H1 (cell line): ENCODE measurements around the gene DAP. TPM values are rescaled to one million over a fixed set of nuclear protein-coding genes. Genes with fewer than 3 reads are reported as not detected.

Experiments
- CTCF ChIA-PET: fragments of 300-600 bp; sonication (Branson Sonifier 250); formaldehyde crosslinking; loops from one replicate; lab custom pipeline; 2021; ENCODE audit not compliant: partially characterized antibody; lab: Charles Lee
- POLR2A ChIA-PET: fragments of 300-600 bp; sonication (Branson Sonifier 250); formaldehyde crosslinking; loops from one replicate; lab custom pipeline; 2021; ENCODE audit warnings: inconsistent platforms; ENCODE audit not compliant: partially characterized antibody; lab: Charles Lee
- DNase-seq, 2 experiments: peaks; one replicate each; pipeline versions ENCODE4 v3.0.0 to v3.0.0-alpha.2; 2010 to 2022; ENCODE audit warnings: low spot score in 2 of 2, low read depth in 1 of 2, mixed read lengths in 1 of 2
- FAIRE-seq: peaks from 2 replicates; lab custom pipeline; 2011; peaks lifted over from hg19 to GRCh38; lab: Jason Lieb, UNC
- H2AFZ ChIP-seq: 2 replicates; pipeline ENCODE4 v1.8.1; 2012; ENCODE audit warnings: low read length, inconsistent platforms
- H2AK5ac ChIP-seq: 2 replicates; pipeline ENCODE4 v1.6.1; 2013; ENCODE audit warnings: low read depth, low read length
- H2BK120ac ChIP-seq: replicated peaks from 2 replicates; pipeline ENCODE3; 2013; ENCODE audit warnings: low read depth, low read length, inconsistent platforms
- H2BK12ac ChIP-seq: 2 replicates; pipeline ENCODE4 v1.6.1; 2013; ENCODE audit warnings: low read depth, low read length
- H2BK15ac ChIP-seq: 2 replicates; pipeline ENCODE4 v1.6.1; 2013; ENCODE audit warnings: low read length
- H2BK20ac ChIP-seq: 2 replicates; pipeline ENCODE4 v1.6.1; 2013; ENCODE audit warnings: low read length
- H2BK5ac ChIP-seq: 2 replicates; pipeline ENCODE4 v1.6.1; 2013; ENCODE audit warnings: low read depth, low read length
- H3K14ac ChIP-seq: 2 replicates; pipeline ENCODE4 v1.6.1; 2013; ENCODE audit warnings: inconsistent platforms; ENCODE audit not compliant: insufficient read length
- H3K18ac ChIP-seq: 2 replicates; pipeline ENCODE4 v1.6.1; 2013; ENCODE audit warnings: low read length; ENCODE audit errors: extremely low read depth
- H3K23ac ChIP-seq: 2 replicates; pipeline ENCODE4 v1.6.1; 2013; ENCODE audit warnings: inconsistent platforms; ENCODE audit not compliant: insufficient read length
- H3K23me2 ChIP-seq: 2 replicates; pipeline ENCODE4 v1.6.1; 2013; ENCODE audit warnings: low read depth, low read length
- H3K27ac ChIP-seq: 2 replicates; pipeline ENCODE4 v1.6.1; 2011; ENCODE audit warnings: low read depth, low read length, inconsistent platforms
- H3K27me3 ChIP-seq, 4 experiments: replicated peaks in 1 of 4; 1 replicate in 1 of 4; 2 replicates in 3 of 4; pipeline versions ENCODE4 v1.6.1 to v1.8.1; 2011 to 2013; ENCODE audit warnings: low read length in 3 of 4, mild to moderate bottlenecking in 3 of 4, inconsistent platforms in 2 of 4, mixed read lengths in 2 of 4, moderate library complexity in 1 of 4; ENCODE audit not compliant: control insufficient read depth in 3 of 4, insufficient read depth in 3 of 4; ENCODE audit errors: extremely low read depth in 1 of 4
- H3K36me3 ChIP-seq, 4 experiments: 2 replicates each; pipeline versions ENCODE4 v1.6.1 to v1.8.1; 2011 to 2013; ENCODE audit warnings: mild to moderate bottlenecking in 4 of 4, low read length in 3 of 4, moderate library complexity in 2 of 4, control low read depth in 1 of 4, inconsistent platforms in 1 of 4; ENCODE audit not compliant: insufficient read depth in 4 of 4, control insufficient read depth in 2 of 4
- H3K4ac ChIP-seq: replicated peaks from 2 replicates; pipeline ENCODE3; 2013; ENCODE audit warnings: low read length, low read depth, mixed read lengths, inconsistent platforms; ENCODE audit not compliant: insufficient read length
- H3K4me1 ChIP-seq, 4 experiments: replicated peaks in 1 of 4; 1 replicate in 1 of 4; 2 replicates in 3 of 4; pipeline versions ENCODE4 v1.6.1 to v1.8.1; 2011 to 2013; ENCODE audit warnings: low read length in 3 of 4, inconsistent platforms in 2 of 4, mixed read lengths in 1 of 4; ENCODE audit not compliant: insufficient read depth in 4 of 4, control insufficient read depth in 3 of 4
- H3K4me2 ChIP-seq, 2 experiments: 2 replicates each; pipeline versions ENCODE4 v1.6.1 to v1.8.1; 2011 to 2013; ENCODE audit warnings: low read depth in 2 of 2, low read length in 2 of 2, control low read depth in 1 of 2, inconsistent platforms in 1 of 2, mild to moderate bottlenecking in 1 of 2; ENCODE audit not compliant: insufficient read depth in 1 of 2
- H3K4me3 ChIP-seq, 4 experiments: fragments of 200-600, 300-600 bp in 1 of 4; sonication (generic), shearing (Covaris generic), sonication (Bioruptor Twin) in 1 of 4; 2 replicates each; pipeline versions ENCODE4 v1.5.1 to v1.8.1; 2011 to 2016; ENCODE audit warnings: low read length in 4 of 4, low read depth in 3 of 4, control low read depth in 2 of 4, inconsistent platforms in 2 of 4, mild to moderate bottlenecking in 2 of 4, mixed read lengths in 1 of 4, moderate library complexity in 1 of 4; ENCODE audit not compliant: insufficient read depth in 2 of 4; ENCODE audit errors: extremely low read depth in 1 of 4
- H3K56ac ChIP-seq: replicated peaks from 2 replicates; pipeline ENCODE3; 2013; ENCODE audit warnings: low read depth, mild to moderate bottlenecking, mixed read lengths, low read length, inconsistent platforms; ENCODE audit not compliant: insufficient read length
- H3K79me1 ChIP-seq: 2 replicates; pipeline ENCODE4 v1.6.1; 2013; ENCODE audit warnings: low read depth, low read length, control low read depth
- H3K79me2 ChIP-seq, 2 experiments: 2 replicates each; pipeline versions ENCODE4 v1.6.1 to v1.8.1; 2012 to 2013; ENCODE audit warnings: low read length in 2 of 2, mild to moderate bottlenecking in 2 of 2, inconsistent platforms in 1 of 2; ENCODE audit not compliant: insufficient read depth in 2 of 2, control insufficient read depth in 1 of 2
- H3K9ac ChIP-seq, 4 experiments: replicated peaks in 1 of 4; 1 replicate in 1 of 4; 2 replicates in 3 of 4; pipeline versions ENCODE4 v1.6.1 to v1.8.1; 2011 to 2013; ENCODE audit warnings: low read depth in 3 of 4, low read length in 3 of 4, control low read depth in 2 of 4, mild to moderate bottlenecking in 2 of 4, moderate library complexity in 2 of 4, inconsistent platforms in 1 of 4; ENCODE audit errors: extremely low read depth in 1 of 4
- H3K9me3 ChIP-seq, 2 experiments: 2 replicates each; pipeline versions ENCODE4 v1.6.1 to v1.8.1; 2012 to 2013; ENCODE audit warnings: mild to moderate bottlenecking in 2 of 2, moderate library complexity in 2 of 2, control low read depth in 1 of 2, inconsistent platforms in 1 of 2, low read depth in 1 of 2, low read length in 1 of 2, mixed read lengths in 1 of 2; ENCODE audit not compliant: insufficient read depth in 2 of 2
- H4K20me1 ChIP-seq, 2 experiments: replicated peaks in 1 of 2; 2 replicates each; pipeline versions ENCODE3 to v1.8.1; 2011 to 2013; ENCODE audit warnings: inconsistent platforms in 2 of 2, low read length in 2 of 2, mild to moderate bottlenecking in 1 of 2; ENCODE audit not compliant: insufficient read depth in 2 of 2, control insufficient read depth in 1 of 2
- H4K5ac ChIP-seq: 2 replicates; pipeline ENCODE4 v1.6.1; 2013; ENCODE audit warnings: low read length, low read depth, mixed read lengths, inconsistent platforms; ENCODE audit not compliant: insufficient read length
- H4K8ac ChIP-seq: 2 replicates; pipeline ENCODE4 v1.8.0; 2013; ENCODE audit warnings: mild to moderate bottlenecking, moderate library complexity, low read length, inconsistent platforms; ENCODE audit not compliant: insufficient read depth; ENCODE audit errors: extremely low read depth
- H4K91ac ChIP-seq: replicated peaks from 2 replicates; pipeline ENCODE3; 2013; ENCODE audit warnings: low read length, mixed read lengths, inconsistent platforms; ENCODE audit not compliant: insufficient read length
- CBX8 ChIP-seq: fragments of 300-800, 300-1000 bp; sonication (generic); IDR thresholded peaks from 2 replicates; pipeline ENCODE4 v1.7.1; 2016; ENCODE audit warnings: low read depth, low read length, borderline replicate concordance
- CEBPB ChIP-seq: IDR thresholded peaks from 2 replicates; pipeline ENCODE4 v1.6.1; 2012; ENCODE audit warnings: low read depth, low read length
- CHD1 ChIP-seq: IDR thresholded peaks from 2 replicates; pipeline ENCODE4 v1.6.1; 2012; ENCODE audit warnings: low read depth, low read length, improper control_type of control experiment
- EGR1 ChIP-seq: IDR thresholded peaks from 2 replicates; pipeline ENCODE4 v1.6.1; 2011; ENCODE audit warnings: low read depth, low read length, borderline replicate concordance
- EZH2 ChIP-seq: fragments of 200-600 bp; sonication (generic); IDR thresholded peaks from 2 replicates; pipeline ENCODE4 v1.7.1; 2012; ENCODE audit warnings: low read depth, mild to moderate bottlenecking, moderate library complexity, low read length, inconsistent platforms; ENCODE audit not compliant: severe bottlenecking
- GABPA ChIP-seq: IDR thresholded peaks from 2 replicates; pipeline ENCODE4 v1.6.1; 2011; ENCODE audit warnings: mild to moderate bottlenecking, low read length, moderate library complexity, borderline replicate concordance; ENCODE audit not compliant: insufficient read depth
- JUND ChIP-seq: IDR thresholded peaks from 2 replicates; pipeline ENCODE4 v1.6.1; 2011; ENCODE audit warnings: mild to moderate bottlenecking, improper control_type of control experiment, low read length
- KDM1A ChIP-seq: fragments of 200-600, 300-600 bp; sonication (generic); IDR thresholded peaks from 2 replicates; pipeline ENCODE4 v1.7.1; 2016; ENCODE audit warnings: mild to moderate bottlenecking, low read length, borderline replicate concordance
- KDM5A ChIP-seq: fragments of 200-600 bp; IDR thresholded peaks from 2 replicates; pipeline ENCODE4 v1.7.1; 2012; ENCODE audit warnings: mild to moderate bottlenecking, low read length, inconsistent platforms, mixed read lengths
- POLR2A ChIP-seq, 2 experiments: IDR thresholded peaks; 1 replicate in 1 of 2; 2 replicates in 1 of 2; pipeline ENCODE4 v1.6.1; 2011; ENCODE audit warnings: low read depth in 2 of 2, low read length in 2 of 2, mild to moderate bottlenecking in 2 of 2; ENCODE audit errors: control extremely low read depth in 1 of 2
- SIX5 ChIP-seq: IDR thresholded peaks from 2 replicates; pipeline ENCODE4 v1.6.1; 2011; ENCODE audit warnings: mild to moderate bottlenecking, low read depth, low read length
- SP4 ChIP-seq: IDR thresholded peaks from 2 replicates; pipeline ENCODE4 v1.6.1; 2012; ENCODE audit warnings: low read length, inconsistent platforms
- TAF1 ChIP-seq: IDR thresholded peaks from 2 replicates; pipeline ENCODE4 v1.6.1; 2011; ENCODE audit warnings: mild to moderate bottlenecking, low read depth, low read length
- ZNF274 ChIP-seq: IDR thresholded peaks from 2 replicates; pipeline ENCODE4 v1.7.0; 2012; ENCODE audit warnings: low read length, borderline replicate concordance; ENCODE audit errors: extremely low read depth
- WGBS, 2 experiments: shearing (Covaris generic) in 1 of 2; methylation state at CpG; one replicate each; pipeline versions ENCODE4 v1.1.6 to v1.1.7; 2013 to 2015; ENCODE audit warnings: low lambda C conversion rate in 2 of 2, mixed read lengths in 2 of 2, inconsistent platforms in 1 of 2, low coverage in 1 of 2, missing lambda C conversion rate in 1 of 2; ENCODE audit not compliant: insufficient replicate concordance in 2 of 2, insufficient coverage in 1 of 2, insufficient read length in 1 of 2; ENCODE audit errors: extremely low coverage in 1 of 2, missing lambda C conversion rate in 1 of 2; 5-methylcytosine and 5-hydroxymethylcytosine counted together
- polyA plus RNA-seq, 7 experiments: library from polyadenylated mRNA; depleted of rRNA in 3 of 7; stranded (reverse) in 5 of 7; unstranded in 2 of 7; fragments of >200 nt in 5 of 7; fragments of 200-250 nt in 2 of 7; gene quantifications; 1 replicate in 5 of 7; 2 replicates in 1 of 7; 4 replicates in 1 of 7; pipeline versions ENCODE4 v1.2.1 to v1.2.3, GENCODE V29; 2011 to 2013; ENCODE audit warnings: missing spikeins in 2 of 7, mixed read lengths in 2 of 7
- total RNA-seq: library from RNA; stranded (reverse); fragmentation: NEBNext Ultra II Directional; extraction: Animal tissue kit (Norgen Biotek cat#: 25700); gene quantifications from 2 replicates; pipeline ENCODE4 v1.2.1, GENCODE V29; 2021
- TF ChIP-seq, protein P1 (sequence below): IDR thresholded peaks from 2 replicates; pipeline ENCODE4 v1.6.1; 2012; ENCODE audit warnings: inconsistent platforms

Gene DAP
- total and polyA plus RNA-seq, 2 of the 8 experiments (the other 6 are each of a cell fraction or from before 2014, with no cell fraction given), result 26.2 to 44.4 TPM

DNA sequence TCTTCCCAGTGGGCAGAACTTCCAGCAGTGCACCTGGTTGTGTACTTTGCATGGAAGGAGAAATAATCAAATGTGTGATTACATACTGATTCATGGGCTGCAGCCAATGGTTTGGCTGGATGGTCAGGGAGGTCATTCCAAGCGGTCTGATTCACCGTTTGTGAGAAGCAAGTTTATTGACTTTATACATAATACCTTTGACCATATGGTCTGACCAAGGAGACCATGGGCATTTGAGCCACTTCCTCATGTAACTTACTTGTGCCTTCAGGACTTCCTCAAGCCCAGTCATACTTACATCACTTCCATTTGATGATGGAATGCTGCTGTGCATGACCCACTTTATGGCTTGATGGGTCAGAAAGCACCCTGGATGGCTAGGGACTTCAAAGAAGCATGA is 41.1 kb downstream of the DAP start:
- FAIRE-seq, result no peak
- H3K4me3 ChIP-seq, result no peak overlapping the region
- no peak overlapping the region for H2BK15ac ChIP-seq
- H3K9ac ChIP-seq, result no peak overlapping the region
- H2BK5ac ChIP-seq, result no peak overlapping the region
- POLR2A ChIA-PET, result no interaction called here
- DNase-seq, result no peak
- H3K14ac ChIP-seq, result no peak overlapping the region
- H2BK20ac ChIP-seq, result no peak overlapping the region
- no peaks in the 10 kb centered on the region for H3K27me3 ChIP-seq
- no peaks in the 10 kb centered on the region for H3K9me3 ChIP-seq
- no peaks in the 10 kb centered on the region for H3K4me1 ChIP-seq
- no peak overlapping the region for H2AFZ ChIP-seq
- H4K20me1 ChIP-seq, result peaks cover 0 to 3% of the 10 kb centered on the region in 2 experiments
- H3K79me2 ChIP-seq, result no peaks in the 10 kb centered on the region
- H3K79me1 ChIP-seq, result no peaks in the 10 kb centered on the region; the same call in 1 of the 2 replicates
- TF ChIP-seq GABPA, result no peak
- TF ChIP-seq, protein P1, sequence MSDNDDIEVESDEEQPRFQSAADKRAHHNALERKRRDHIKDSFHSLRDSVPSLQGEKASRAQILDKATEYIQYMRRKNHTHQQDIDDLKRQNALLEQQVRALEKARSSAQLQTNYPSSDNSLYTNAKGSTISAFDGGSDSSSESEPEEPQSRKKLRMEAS, result no peak
- no peak for TF ChIP-seq SIX5
- no peak for TF ChIP-seq CEBPB
- TF ChIP-seq SP4, result no peak
- TF ChIP-seq EGR1, result no peak
- TF ChIP-seq POLR2A (IDR thresholded peaks at IDR 0.05; ENCODE audit: control extremely low read depth in 1 of 2, low read depth in 2 of 2, low read length in 2 of 2), result no peak
- no peak for TF ChIP-seq TAF1
- no peak for TF ChIP-seq CHD1
- TF ChIP-seq EZH2, result no peak
- TF ChIP-seq CBX8, result no peak
- TF ChIP-seq KDM5A, result no peak
- no peak for TF ChIP-seq KDM1A
- no peak for TF ChIP-seq JUND
- TF ChIP-seq ZNF274, result no peak
- TF ChIP-seq, all 59 proteins: peak for 0
- Histone ChIP-seq H3K4ac (no peak overlapping the region), H4K5ac (no peak overlapping the region), H3K4me2 (no peak overlapping the region), H2AK5ac (no peak overlapping the region), H2BK12ac (no peak overlapping the region), H4K8ac (no peak overlapping the region), H2BK120ac (no peak overlapping the region), H3K36me3 (no peaks in the 10 kb centered on the region; a peak in 1 of 8 replicates), H3K18ac (no peak overlapping the region), H3K23ac (no peak overlapping the region), H4K91ac (no peak overlapping the region), H3K23me2 (no peaks in the 10 kb centered on the region), H3K56ac (no peak overlapping the region), H3K27ac (no peak overlapping the region)
- WGBS, 2 experiments, result 96% methylated on average over 2 of the region's 2 CpGs; no CpG with 5 or more reads in 1 of the 2 experiments
- CTCF ChIA-PET, result no interaction called here
